DND-41 (cell line): Measurements from ENCODE around the gene ELN.

Experiments
- CTCF ChIP-seq: IDR thresholded peaks from 2 replicates; pipeline ENCODE4 v1.5.1; 2012; ENCODE audit warnings: borderline replicate concordance, low read length, moderate library complexity, mild to moderate bottlenecking; ENCODE audit not compliant: poor library complexity, severe bottlenecking; ENCODE audit errors: extremely low read depth
- EZH2 ChIP-seq: IDR thresholded peaks from 3 replicates; pipeline ENCODE4 v1.6.1; 2012; ENCODE audit warnings: borderline replicate concordance, low read depth, mild to moderate bottlenecking, moderate library complexity, low read length, inconsistent platforms; ENCODE audit not compliant: severe bottlenecking

DNA sequence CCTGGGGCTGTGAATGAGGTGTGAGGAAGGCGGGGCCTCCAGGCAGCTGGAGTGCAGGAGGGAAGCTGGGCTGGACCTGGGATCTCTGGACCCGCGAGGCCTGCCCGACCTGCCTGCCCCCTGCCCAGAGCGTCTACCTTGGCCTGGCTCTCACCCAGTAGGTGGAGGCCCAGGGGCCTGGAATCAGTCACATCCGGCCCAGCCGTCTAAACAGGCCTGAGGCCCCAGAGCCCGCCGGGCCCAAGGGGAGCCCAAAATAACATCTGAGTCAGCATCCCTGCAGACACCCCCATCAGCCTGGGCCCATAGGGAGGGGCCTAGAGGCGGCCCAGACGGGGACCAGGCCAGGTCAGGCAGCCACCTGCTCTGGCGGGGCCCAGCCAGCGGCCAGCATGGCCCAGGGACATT is 15.1 kb upstream of the ELN start:
- TF ChIP-seq EZH2: no peak
- TF ChIP-seq CTCF: no peak
